ENCODE results near the gene DLG1. TPM values are rescaled to one million over a fixed set of nuclear protein-coding genes. Genes with fewer than 3 reads are reported as not detected.
"Not testable (repeated sequence)": the region's sequence is repeated elsewhere in the genome, so short reads cannot be mapped to it uniquely, and the experiment has no call there.

DLG1 gene
- total RNA-seq, 4 donors from 2014 or later = 134 to 211 (median 152) TPM

- intact Hi-C loops (cut with DNase I; ENCODE audit: low total_unique reads) (no loop called here), in situ Hi-C loops (cut with MboI; ENCODE audit: low pct_ligation_motif_present in 1 of 4, low pct_unique_long_range_greater_than_20kb in 1 of 4, low sequenced_read_pairs in 3 of 4) (no loop called here)
- Histone ChIP-seq H3K27me3 (no peaks in the 10 kb centered on the region), H3K27ac (no peak overlapping the region), H3K4me3 (no peak overlapping the region), H3K9me3 (no peaks in the 10 kb centered on the region), H3K36me3 (no peaks in the 10 kb centered on the region), H3K4me1 (peaks cover 9 to 40% (median 19%) of the 10 kb centered on the region in 4 donors)
- no peak for DNase-seq
- no peak for TF ChIP-seq POLR2AphosphoS5 (IDR thresholded peaks at IDR 0.05)
- no peak for TF ChIP-seq EP300 (IDR thresholded peaks at IDR 0.05; ENCODE audit: low read depth)
- TF ChIP-seq, protein P1, sequence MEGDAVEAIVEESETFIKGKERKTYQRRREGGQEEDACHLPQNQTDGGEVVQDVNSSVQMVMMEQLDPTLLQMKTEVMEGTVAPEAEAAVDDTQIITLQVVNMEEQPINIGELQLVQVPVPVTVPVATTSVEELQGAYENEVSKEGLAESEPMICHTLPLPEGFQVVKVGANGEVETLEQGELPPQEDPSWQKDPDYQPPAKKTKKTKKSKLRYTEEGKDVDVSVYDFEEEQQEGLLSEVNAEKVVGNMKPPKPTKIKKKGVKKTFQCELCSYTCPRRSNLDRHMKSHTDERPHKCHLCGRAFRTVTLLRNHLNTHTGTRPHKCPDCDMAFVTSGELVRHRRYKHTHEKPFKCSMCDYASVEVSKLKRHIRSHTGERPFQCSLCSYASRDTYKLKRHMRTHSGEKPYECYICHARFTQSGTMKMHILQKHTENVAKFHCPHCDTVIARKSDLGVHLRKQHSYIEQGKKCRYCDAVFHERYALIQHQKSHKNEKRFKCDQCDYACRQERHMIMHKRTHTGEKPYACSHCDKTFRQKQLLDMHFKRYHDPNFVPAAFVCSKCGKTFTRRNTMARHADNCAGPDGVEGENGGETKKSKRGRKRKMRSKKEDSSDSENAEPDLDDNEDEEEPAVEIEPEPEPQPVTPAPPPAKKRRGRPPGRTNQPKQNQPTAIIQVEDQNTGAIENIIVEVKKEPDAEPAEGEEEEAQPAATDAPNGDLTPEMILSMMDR (IDR thresholded peaks at IDR 0.05) = no peak
- TF ChIP-seq POLR2A (IDR thresholded peaks at IDR 0.05) = no peak
- WGBS, 2 donors (ENCODE audit: low coverage in 1 of 2) = 74 to 84% methylated on average over 3 of the region's 3 CpGs
These were observed 80.2 kb downstream of the DLG1 start for GRCh38 chr3:197218210-197218609.

DNA sequence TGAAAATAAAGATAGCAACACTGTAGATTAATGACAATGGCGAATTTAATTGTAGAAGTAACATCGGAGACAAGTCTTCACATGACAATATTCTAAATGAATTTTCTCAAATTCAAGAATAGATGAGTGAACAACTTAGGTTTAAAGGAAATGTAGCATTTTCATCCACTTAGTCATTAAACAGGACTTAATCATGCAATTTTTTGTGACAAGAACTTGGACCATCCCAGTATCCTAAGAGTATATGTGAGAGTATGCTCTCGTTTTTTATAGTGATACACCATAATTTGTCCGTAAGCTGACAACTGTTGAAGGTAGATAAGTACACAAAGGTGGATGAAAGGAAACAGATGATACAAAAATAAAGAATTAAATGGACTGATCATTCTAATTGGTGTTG lies 81.5 kb downstream of the DLG1 start:
- no peak overlapping the region for H3K27ac ChIP-seq
- intact Hi-C loops (cut with DNase I; ENCODE audit: low total_unique reads) = no loop called here
- H3K4me3 ChIP-seq = no peak overlapping the region
- no peak for DNase-seq
- no peak for TF ChIP-seq POLR2A (IDR thresholded peaks at IDR 0.05)
- TF ChIP-seq EP300 (IDR thresholded peaks at IDR 0.05; ENCODE audit: low read depth) = no peak
- TF ChIP-seq POLR2AphosphoS5 (IDR thresholded peaks at IDR 0.05) = no peak
- TF ChIP-seq, protein P1 (IDR thresholded peaks at IDR 0.05) = no peak
- WGBS, 2 donors (ENCODE audit: low coverage in 1 of 2) = 90 to 95% methylated on average over 4 of the region's 4 CpGs
- H3K36me3 ChIP-seq = no peaks in the 10 kb centered on the region
- in situ Hi-C loops (cut with MboI; ENCODE audit: low pct_ligation_motif_present in 1 of 4, low pct_unique_long_range_greater_than_20kb in 1 of 4, low sequenced_read_pairs in 3 of 4) = no loop called here
- H3K4me1 ChIP-seq = peaks cover 7 to 27% (median 10%) of the 10 kb centered on the region in 4 donors
- H3K27me3 ChIP-seq = no peaks in the 10 kb centered on the region
- no peaks in the 10 kb centered on the region for H3K9me3 ChIP-seq

GRCh38 chr3:197216169-197216860 lies 82.1 kb downstream of the DLG1 start:
- Histone ChIP-seq H3K36me3 (no peaks in the 10 kb centered on the region), H3K27ac (no peak overlapping the region), H3K4me3 (no peak overlapping the region), H3K27me3 (no peaks in the 10 kb centered on the region), H3K9me3 (no peaks in the 10 kb centered on the region), H3K4me1 (peaks cover under 1 to 21% (median 4%) of the 10 kb centered on the region in 4 donors)
- intact Hi-C loops (cut with DNase I; ENCODE audit: low total_unique reads) (no loop called here), in situ Hi-C loops (cut with MboI; ENCODE audit: low pct_ligation_motif_present in 1 of 4, low pct_unique_long_range_greater_than_20kb in 1 of 4, low sequenced_read_pairs in 3 of 4) (no loop called here)
- WGBS, 2 donors (ENCODE audit: low coverage in 1 of 2) = 57 to 66% methylated on average over 4 to 5 of the region's 5 CpGs
- DNase-seq = no peak
- TF ChIP-seq POLR2A (IDR thresholded peaks at IDR 0.05) (no peak), POLR2AphosphoS5 (IDR thresholded peaks at IDR 0.05) (no peak), EP300 (IDR thresholded peaks at IDR 0.05; ENCODE audit: low read depth) (no peak)
- TF ChIP-seq, protein P1 (IDR thresholded peaks at IDR 0.05) = no peak

GRCh38 chr3:197212290-197212689 lies 86.1 kb downstream of the DLG1 start:
- no peak overlapping the region for H3K4me3 ChIP-seq
- in situ Hi-C loops (cut with MboI; ENCODE audit: low pct_ligation_motif_present in 1 of 4, low pct_unique_long_range_greater_than_20kb in 1 of 4, low sequenced_read_pairs in 3 of 4) (no loop called here), intact Hi-C loops (cut with DNase I; ENCODE audit: low total_unique reads) (no loop called here)
- 75 to 95% methylated on average over 4 to 5 of the region's 5 CpGs for WGBS, 2 donors (ENCODE audit: low coverage in 1 of 2)
- no peaks in the 10 kb centered on the region for H3K36me3 ChIP-seq
- H3K4me1 ChIP-seq = peaks cover 0 to 34% (median 4%) of the 10 kb centered on the region in 4 donors
- H3K9me3 ChIP-seq = no peaks in the 10 kb centered on the region
- H3K27me3 ChIP-seq = no peaks in the 10 kb centered on the region
- no peak overlapping the region for H3K27ac ChIP-seq
- no peak for DNase-seq
- TF ChIP-seq EP300 (IDR thresholded peaks at IDR 0.05; ENCODE audit: low read depth) (no peak), POLR2A (IDR thresholded peaks at IDR 0.05) (no peak)
- TF ChIP-seq, protein P1 (IDR thresholded peaks at IDR 0.05) = no peak

DNA sequence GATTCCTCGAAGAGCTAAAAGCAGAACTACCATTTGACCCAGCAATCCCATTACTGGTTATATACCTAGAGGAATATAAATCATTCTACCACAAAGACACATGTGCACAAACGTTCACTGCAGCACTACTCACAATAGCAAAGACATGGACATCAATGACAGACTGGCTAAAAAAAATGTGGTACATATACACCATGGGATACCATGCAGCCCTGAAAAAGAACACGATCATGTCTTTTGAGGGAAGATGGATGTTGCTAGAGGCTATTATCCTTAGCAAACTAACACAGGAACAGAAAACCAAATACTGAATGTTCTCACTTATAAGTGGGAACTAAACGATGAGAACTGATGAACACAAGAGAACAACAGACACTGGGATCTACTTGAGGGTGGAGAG lies 86.7 kb downstream of the DLG1 start:
- peaks cover 0 to 34% (median 4%) of the 10 kb centered on the region in 4 donors for H3K4me1 ChIP-seq
- H3K4me3 ChIP-seq; H3K36me3 ChIP-seq; H3K9me3 ChIP-seq; intact Hi-C loops (cut with DNase I; ENCODE audit: low total_unique reads); DNase-seq; in situ Hi-C loops (cut with MboI; ENCODE audit: low pct_ligation_motif_present in 1 of 4, low pct_unique_long_range_greater_than_20kb in 1 of 4, low sequenced_read_pairs in 3 of 4); H3K27ac ChIP-seq; H3K27me3 ChIP-seq: not testable (repeated sequence)
- WGBS, 2 donors (ENCODE audit: low coverage in 1 of 2) = 89 to 94% methylated on average over 4 of the region's 4 CpGs

Measured in transverse colon (tissue), 4 donors.